Left ventricle myocardium inferior (tissue), 1 donor: Measurements from ENCODE around the gene NUP35. TPM values are rescaled to one million over a fixed set of nuclear protein-coding genes. Genes with fewer than 3 reads are reported as not detected.

Experiments used
- DNase-seq: peaks from one replicate; pipeline ENCODE4 v3.0.0-alpha.2; 2020
- H3K27ac ChIP-seq: fragments of 200-600 bp; replicated peaks from 2 replicates; pipeline ENCODE4 v1.8.0; 2021
- H3K27me3 ChIP-seq: fragments of 200-600 bp; 2 replicates; pipeline ENCODE4 v1.8.0; 2021; ENCODE audit warnings: low read depth
- H3K36me3 ChIP-seq: fragments of 200-600 bp; 2 replicates; pipeline ENCODE4 v1.8.0; 2021
- H3K4me1 ChIP-seq: fragments of 200-600 bp; 2 replicates; pipeline ENCODE4 v1.8.0; 2021
- H3K4me3 ChIP-seq: fragments of 200-600 bp; 2 replicates; pipeline ENCODE4 v1.8.0; 2021; ENCODE audit warnings: mild to moderate bottlenecking, moderate library complexity
- H3K9me3 ChIP-seq: fragments of 200-600 bp; replicated peaks from 2 replicates; pipeline ENCODE4 v1.8.0; 2021
- intact Hi-C: fragments of 100-400 bp; cut with micrococcal nuclease; formaldehyde crosslinking; loops from one replicate; pipeline ENCODE4 v1.11.0; 2022
- long read RNA-seq: library from polyadenylated mRNA; unstranded; transcript quantifications from one replicate; pipeline ENCODE4 v2.0.0, GENCODE V29; 2021
- total RNA-seq: library from RNA; stranded (reverse); fragmentation: NEBNext Ultra II Directional; extraction: Animal tissue kit (Norgen Biotek cat#: 25700); gene quantifications from one replicate; pipeline ENCODE4 v1.2.1, GENCODE V29; 2021
- TF ChIP-seq, protein P1 (sequence below): fragments of 200-600 bp; IDR thresholded peaks from 2 replicates; pipeline ENCODE4 v1.8.0; 2021; ENCODE audit warnings: antibody characterized with exemption, mild to moderate bottlenecking, borderline replicate concordance
- donor health status: DM: no; HTN: yes; CAD: no; lungs with severe emphysema.

Gene NUP35, protein sequence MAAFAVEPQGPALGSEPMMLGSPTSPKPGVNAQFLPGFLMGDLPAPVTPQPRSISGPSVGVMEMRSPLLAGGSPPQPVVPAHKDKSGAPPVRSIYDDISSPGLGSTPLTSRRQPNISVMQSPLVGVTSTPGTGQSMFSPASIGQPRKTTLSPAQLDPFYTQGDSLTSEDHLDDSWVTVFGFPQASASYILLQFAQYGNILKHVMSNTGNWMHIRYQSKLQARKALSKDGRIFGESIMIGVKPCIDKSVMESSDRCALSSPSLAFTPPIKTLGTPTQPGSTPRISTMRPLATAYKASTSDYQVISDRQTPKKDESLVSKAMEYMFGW
- total RNA-seq, result 7.9 TPM
- long read RNA-seq, partial matches to known transcripts, result 0 of 4 reads
- long read RNA-seq, other reads (novel, unspliced or antisense), result 1 of 4 reads

DNA sequence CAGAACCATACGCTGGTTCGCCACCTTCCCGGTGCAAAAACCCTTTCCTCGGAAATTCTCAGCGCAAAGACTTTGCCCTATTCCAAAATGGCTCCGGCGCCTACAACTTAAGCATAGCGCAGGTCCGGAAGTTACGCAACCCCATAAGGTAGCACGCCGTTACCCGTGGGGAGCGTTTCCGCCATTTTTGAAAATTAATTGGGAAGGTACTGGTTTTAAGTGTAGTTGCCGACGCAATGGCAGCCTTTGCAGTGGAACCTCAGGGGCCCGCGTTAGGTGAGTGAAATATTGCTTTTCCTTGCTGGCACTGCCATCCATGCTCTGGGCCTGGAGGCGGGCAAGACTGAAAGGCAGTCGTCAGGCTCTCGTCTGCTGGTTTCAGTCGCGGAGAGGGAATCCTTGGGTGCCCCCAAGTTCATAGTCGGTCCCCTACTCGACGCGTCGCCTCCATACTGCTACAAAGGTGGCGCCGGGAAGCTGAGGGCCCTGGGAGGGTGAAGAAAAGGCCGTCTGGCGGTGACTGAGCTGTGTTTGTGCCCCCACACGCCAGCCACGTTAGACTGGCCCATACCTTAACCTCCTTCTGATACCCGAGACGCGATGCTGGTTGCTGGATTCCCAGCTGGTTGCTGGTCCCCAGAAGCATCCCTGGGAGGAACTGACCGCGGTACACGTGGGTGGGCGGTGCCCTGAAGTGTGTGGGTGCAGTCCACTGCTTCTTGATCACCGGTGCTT lies at the start of gene NUP35:
Gene NUP35, plus strand, starts transcription at position 222 of the 735 bp plus-strand sequence. Its CDS starts 15 bp downstream, at position 237.
- TF ChIP-seq, protein P1, sequence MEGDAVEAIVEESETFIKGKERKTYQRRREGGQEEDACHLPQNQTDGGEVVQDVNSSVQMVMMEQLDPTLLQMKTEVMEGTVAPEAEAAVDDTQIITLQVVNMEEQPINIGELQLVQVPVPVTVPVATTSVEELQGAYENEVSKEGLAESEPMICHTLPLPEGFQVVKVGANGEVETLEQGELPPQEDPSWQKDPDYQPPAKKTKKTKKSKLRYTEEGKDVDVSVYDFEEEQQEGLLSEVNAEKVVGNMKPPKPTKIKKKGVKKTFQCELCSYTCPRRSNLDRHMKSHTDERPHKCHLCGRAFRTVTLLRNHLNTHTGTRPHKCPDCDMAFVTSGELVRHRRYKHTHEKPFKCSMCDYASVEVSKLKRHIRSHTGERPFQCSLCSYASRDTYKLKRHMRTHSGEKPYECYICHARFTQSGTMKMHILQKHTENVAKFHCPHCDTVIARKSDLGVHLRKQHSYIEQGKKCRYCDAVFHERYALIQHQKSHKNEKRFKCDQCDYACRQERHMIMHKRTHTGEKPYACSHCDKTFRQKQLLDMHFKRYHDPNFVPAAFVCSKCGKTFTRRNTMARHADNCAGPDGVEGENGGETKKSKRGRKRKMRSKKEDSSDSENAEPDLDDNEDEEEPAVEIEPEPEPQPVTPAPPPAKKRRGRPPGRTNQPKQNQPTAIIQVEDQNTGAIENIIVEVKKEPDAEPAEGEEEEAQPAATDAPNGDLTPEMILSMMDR, result no peak
- Histone ChIP-seq H3K27me3 (no peaks in the 10 kb centered on the region), H3K4me1 (peaks cover 24% of the 10 kb centered on the region), H3K4me3 (peak within 1 kb of the TSS; percentile 87), H3K9me3 (no peaks in the 10 kb centered on the region), H3K27ac (peak within 1 kb of the TSS; percentile 84), H3K36me3 (peaks cover 11% of the 10 kb centered on the region)
- peak; percentile 81 for DNase-seq
- intact Hi-C loops, result no loop called here

DNA sequence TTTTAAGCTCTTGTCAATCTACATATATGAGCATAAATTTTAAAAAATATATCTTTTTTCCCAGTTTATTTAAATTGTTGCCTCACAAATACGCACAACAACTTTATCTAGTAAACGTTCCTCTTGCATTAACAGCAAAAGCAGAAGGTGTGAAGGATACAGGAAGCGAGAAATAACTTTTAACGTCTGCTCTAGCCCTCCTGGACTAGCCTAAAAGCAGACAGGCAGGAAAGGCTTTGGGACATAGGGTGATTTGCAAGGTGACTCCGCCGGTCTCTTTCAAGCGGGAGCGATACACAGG lies 46.1 kb upstream of the NUP35 start:
- Histone ChIP-seq H3K4me3 (peak overlapping the region; percentile 82), H3K27me3 (no peaks in the 10 kb centered on the region), H3K9me3 (no peaks in the 10 kb centered on the region), H3K36me3 (no peaks in the 10 kb centered on the region), H3K27ac (peak overlapping the region; percentile 93), H3K4me1 (peaks cover 37% of the 10 kb centered on the region)
- intact Hi-C loops, result no loop called here
- TF ChIP-seq, protein P1, result no peak
- no peak for DNase-seq

DNA sequence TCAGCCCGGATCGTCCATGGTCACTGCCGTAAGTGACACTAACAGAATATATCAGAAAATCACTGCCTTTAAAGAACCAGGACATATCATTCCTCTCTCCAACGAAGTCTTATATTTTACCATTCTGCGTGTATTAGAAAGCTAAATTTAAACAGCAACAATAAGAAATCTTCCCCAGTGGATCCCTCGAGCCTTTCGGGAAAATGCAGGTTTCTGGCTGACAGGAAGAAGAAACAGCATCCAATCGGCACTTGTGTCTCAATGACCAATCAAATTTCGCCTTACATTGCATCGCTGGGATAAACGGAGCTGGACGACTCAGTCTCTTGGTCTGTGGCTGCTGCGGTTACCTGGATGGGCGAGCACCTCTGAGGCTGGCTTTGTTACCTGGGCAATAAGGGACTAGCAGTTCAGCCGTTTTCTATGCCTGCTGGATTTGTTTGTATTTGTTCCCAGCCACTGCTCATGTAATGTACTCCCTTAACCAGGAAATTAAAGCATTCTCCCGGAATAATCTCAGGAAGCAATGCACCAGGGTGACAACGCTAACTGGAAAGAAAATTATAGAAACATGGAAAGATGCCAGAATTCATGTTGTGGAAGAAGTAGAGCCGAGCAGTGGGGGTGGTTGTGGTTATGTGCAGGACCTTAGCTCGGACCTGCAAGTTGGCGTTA lies 45.6 kb upstream of the NUP35 start, which contains the start of gene DUSP19:
Gene DUSP19, plus strand, starts transcription at position 284 of the 675 bp plus-strand sequence. Its CDS starts 187 bp downstream, at position 471.
- no peaks in the 10 kb centered on the region for H3K36me3 ChIP-seq
- H3K27ac ChIP-seq, result peak within 1 kb of the TSS; percentile 93
- H3K4me3 ChIP-seq, result peak within 1 kb of the TSS; percentile 82
- DNase-seq, result peak; percentile 77
- no peaks in the 10 kb centered on the region for H3K27me3 ChIP-seq
- no peaks in the 10 kb centered on the region for H3K9me3 ChIP-seq
- intact Hi-C loops, result no loop called here
- TF ChIP-seq, protein P1, result no peak
- peaks cover 37% of the 10 kb centered on the region for H3K4me1 ChIP-seq

DNA sequence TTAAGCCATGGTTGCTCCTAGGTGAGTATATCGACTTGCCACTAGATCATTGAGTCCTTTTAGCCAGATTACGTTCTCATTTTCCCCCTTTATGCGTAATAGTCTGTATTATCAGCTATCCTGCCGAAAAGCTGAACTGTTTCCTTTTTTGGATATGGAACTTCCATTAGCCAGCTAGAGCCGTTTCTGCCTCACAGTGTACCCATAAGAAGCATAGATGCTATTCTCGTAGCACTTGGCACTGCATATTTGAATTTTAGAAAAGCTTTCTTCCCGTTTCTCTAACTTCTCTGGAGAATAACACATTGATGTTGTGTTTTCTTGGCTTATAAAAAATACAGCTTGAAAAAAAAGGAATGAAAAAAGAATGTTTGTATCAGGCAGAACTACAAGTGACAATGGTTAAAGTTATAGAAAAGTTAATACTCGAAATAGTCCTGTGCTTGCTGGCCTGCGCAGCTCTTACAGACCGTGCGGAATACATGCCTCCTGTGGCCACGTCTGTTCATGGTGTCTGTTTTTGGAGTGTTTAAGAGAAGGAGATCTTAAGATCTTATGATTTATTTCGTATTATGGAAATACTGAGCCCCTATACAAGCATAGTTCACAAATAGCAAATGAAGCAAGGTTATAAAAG lies 45.0 kb upstream of the NUP35 start:
- no peak for DNase-seq
- Histone ChIP-seq H3K9me3 (no peaks in the 10 kb centered on the region), H3K36me3 (no peaks in the 10 kb centered on the region), H3K4me3 (peak overlapping the region; percentile 82), H3K27ac (peak overlapping the region; percentile 93), H3K4me1 (peaks cover 37% of the 10 kb centered on the region), H3K27me3 (no peaks in the 10 kb centered on the region)
- TF ChIP-seq, protein P1, result peak; percentile 25
- intact Hi-C loops, result no loop called here

DNA sequence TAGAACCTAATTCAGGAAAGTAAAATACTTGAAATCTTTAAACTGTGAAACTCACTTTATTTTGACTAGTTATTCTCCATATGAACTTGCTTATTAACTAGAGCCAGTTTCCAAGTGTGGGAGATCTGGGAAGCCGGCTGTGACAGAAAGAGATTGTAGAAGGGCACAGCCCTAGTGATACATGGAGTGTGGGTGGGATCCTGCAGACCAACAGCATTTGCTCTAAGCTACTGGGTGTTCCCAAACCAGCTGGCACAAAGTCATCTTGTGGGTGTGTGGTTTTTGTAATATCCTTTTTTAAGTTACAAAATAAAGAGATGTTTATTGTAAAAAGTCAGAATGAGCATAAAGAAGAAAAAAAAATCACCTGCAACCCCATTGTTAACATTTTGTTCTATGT lies 42.3 kb upstream of the NUP35 start:
- no peak for DNase-seq
- intact Hi-C loops, result no loop called here
- H3K27ac ChIP-seq, result peak overlapping the region; percentile 7
- no peaks in the 10 kb centered on the region for H3K36me3 ChIP-seq
- no peaks in the 10 kb centered on the region for H3K27me3 ChIP-seq
- TF ChIP-seq, protein P1, result no peak
- H3K4me3 ChIP-seq, result no peak overlapping the region
- peaks cover 37% of the 10 kb centered on the region for H3K4me1 ChIP-seq
- H3K9me3 ChIP-seq, result no peaks in the 10 kb centered on the region
